GM23338 (cell line): Measurements from ENCODE around the gene FXYD6. TPM values are rescaled to one million over a fixed set of nuclear protein-coding genes. Genes with fewer than 3 reads are reported as not detected.

ENCODE experiments used
- ATAC-seq: fragments of 200-7000 bp; cut with Tn5 transposase; 3 replicates; pipeline ENCODE4 v1.9.1; 2020
- DNase-seq: peaks from one replicate; pipeline ENCODE4 v3.0.0-alpha.2; 2015; ENCODE audit warnings: low spot score
- H2AFZ ChIP-seq: fragments of 200-600 bp; sonication (generic); 2 replicates; pipeline ENCODE4 v1.8.0; 2016; ENCODE audit warnings: antibody characterized with exemption, mild to moderate bottlenecking, moderate library complexity
- H3F3A ChIP-seq: fragments of 200-600 bp; sonication (generic); replicated peaks from 2 replicates; pipeline ENCODE4 v1.8.0; 2017; ENCODE audit warnings: antibody characterized with exemption, mixed run types, low read depth
- H3K27ac ChIP-seq: fragments of 200-600 bp; sonication (generic); 2 replicates; pipeline ENCODE4 v1.6.1; 2016; ENCODE audit warnings: low read depth
- H3K27me3 ChIP-seq: fragments of 200-600 bp; sonication (generic); 2 replicates; pipeline ENCODE4 v1.8.0; 2016; ENCODE audit warnings: mild to moderate bottlenecking, mixed run types, moderate library complexity; ENCODE audit not compliant: insufficient read depth
- H3K36me3 ChIP-seq: fragments of 200-600 bp; sonication (generic); 2 replicates; pipeline ENCODE4 v1.8.0; 2016; ENCODE audit warnings: mild to moderate bottlenecking; ENCODE audit not compliant: insufficient read depth
- H3K4me1 ChIP-seq: fragments of 200-600 bp; sonication (generic); 2 replicates; pipeline ENCODE4 v1.8.0; 2016; ENCODE audit warnings: mild to moderate bottlenecking, moderate library complexity; ENCODE audit not compliant: insufficient read depth
- H3K4me2 ChIP-seq: fragments of 200-600 bp; sonication (generic); 2 replicates; pipeline ENCODE4 v1.7.1; 2017; ENCODE audit warnings: mixed run types
- H3K4me3 ChIP-seq: fragments of 200-600 bp; sonication (generic); 2 replicates; pipeline ENCODE4 v1.6.1; 2016; ENCODE audit warnings: mixed run types
- H3K79me2 ChIP-seq: fragments of 200-600 bp; sonication (generic); replicated peaks from 2 replicates; pipeline ENCODE4 v1.8.0; 2017; ENCODE audit warnings: mild to moderate bottlenecking; ENCODE audit not compliant: insufficient read depth
- H3K9me2 ChIP-seq: fragments of 200-600 bp; sonication (generic); 2 replicates; pipeline ENCODE4 v1.8.0; 2017; ENCODE audit not compliant: insufficient read depth
- H4K20me1 ChIP-seq: fragments of 200-600 bp; sonication (generic); replicated peaks from 2 replicates; pipeline ENCODE4 v1.8.0; 2017; ENCODE audit warnings: mild to moderate bottlenecking; ENCODE audit not compliant: insufficient read depth
- H3K27ac Mint-ChIP-seq: 2 replicates; pipeline ENCODE4 v1.8.0; 2020; ENCODE audit warnings: inconsistent platforms, mild to moderate bottlenecking, moderate library complexity, mixed read lengths
- H3K27me3 Mint-ChIP-seq: 3 replicates; pipeline ENCODE4 v1.8.0; 2022; ENCODE audit warnings: low read depth, mild to moderate bottlenecking, moderate library complexity, mixed read lengths, inconsistent platforms; ENCODE audit not compliant: insufficient read depth, poor library complexity
- H3K36me3 Mint-ChIP-seq: 3 replicates; pipeline ENCODE4 v1.8.0; 2021; ENCODE audit warnings: low read depth, mild to moderate bottlenecking, inconsistent platforms, moderate library complexity, mixed read lengths
- H3K4me1 Mint-ChIP-seq: 3 replicates; pipeline ENCODE4 v1.8.0; 2020; ENCODE audit warnings: mild to moderate bottlenecking, inconsistent platforms, mixed read lengths
- H3K4me3 Mint-ChIP-seq: 3 replicates; pipeline ENCODE4 v1.8.0; 2021; ENCODE audit warnings: moderate library complexity, mild to moderate bottlenecking, inconsistent platforms, mixed read lengths
- H3K9me3 Mint-ChIP-seq: 3 replicates; pipeline ENCODE4 v1.8.0; 2020; ENCODE audit warnings: moderate library complexity, mild to moderate bottlenecking, inconsistent platforms, mixed read lengths
- CREB1 ChIP-seq: fragments of 250-450 bp; sonication (Bioruptor Pico); IDR thresholded peaks from 2 replicates; pipeline ENCODE4 v1.5.0; 2020; ENCODE audit warnings: low read depth, mild to moderate bottlenecking, moderate library complexity
- ETS1 ChIP-seq: IDR thresholded peaks from 2 replicates; pipeline ENCODE4 v1.6.1; 2016; ENCODE audit warnings: antibody characterized with exemption
- EZH2phosphoT487 ChIP-seq: fragments of 200-600 bp; sonication (generic); IDR thresholded peaks from one replicate; pipeline ENCODE4 v1.8.1; 2018; ENCODE audit warnings: antibody characterized with exemption; ENCODE audit not compliant: unreplicated experiment
- JUNB ChIP-seq: IDR thresholded peaks from one replicate; pipeline ENCODE4 v1.6.1; 2016; ENCODE audit warnings: antibody characterized with exemption; ENCODE audit not compliant: unreplicated experiment
- NANOG ChIP-seq: IDR thresholded peaks from 2 replicates; pipeline ENCODE4 v1.6.1; 2016; ENCODE audit warnings: antibody characterized with exemption, borderline replicate concordance
- POLR2AphosphoS5 ChIP-seq: IDR thresholded peaks from 2 replicates; pipeline ENCODE4 v1.6.1; 2016; ENCODE audit warnings: antibody characterized with exemption, low read depth
- REST ChIP-seq: IDR thresholded peaks from one replicate; pipeline ENCODE4 v1.6.1; 2018; ENCODE audit warnings: antibody characterized with exemption; ENCODE audit not compliant: unreplicated experiment
- STAT1 ChIP-seq: IDR thresholded peaks from one replicate; pipeline ENCODE4 v1.6.1; 2016; ENCODE audit warnings: antibody characterized with exemption; ENCODE audit not compliant: unreplicated experiment
- ZNF114 ChIP-seq: fragments of 250-450 bp; sonication (Bioruptor Pico); IDR thresholded peaks from 2 replicates; pipeline ENCODE4 v1.5.0; 2020; ENCODE audit warnings: mild to moderate bottlenecking, moderate library complexity
- ZNF331 ChIP-seq: fragments of 250-450 bp; sonication (Bioruptor Pico); IDR thresholded peaks from 2 replicates; pipeline ENCODE4 v1.5.0; 2020; ENCODE audit warnings: low read depth, mild to moderate bottlenecking, moderate library complexity
- ZNF462 ChIP-seq: fragments of 250-450 bp; sonication (Bioruptor Pico); IDR thresholded peaks from 2 replicates; pipeline ENCODE4 v1.5.0; 2020; ENCODE audit warnings: mild to moderate bottlenecking, moderate library complexity
- polyA plus RNA-seq: library from polyadenylated mRNA; unstranded; fragments of >200 nt; fragmentation: Nextera tagmentation; extraction: Ambion mirVana; gene quantifications from 2 replicates; pipeline ENCODE4 v1.2.1, GENCODE V29; 2016
- total RNA-seq: library from RNA; depleted of rRNA; stranded (reverse); fragments of >200 nt; shearing (Covaris generic); gene quantifications from 2 replicates; pipeline ENCODE4 v1.2.3, GENCODE V29; 2014

Gene FXYD6
- total and polyA plus RNA-seq, 2 experiments from 2014 or later: 26.2 to 30.7 TPM

GRCh38 chr11:117859061-117859460 lies 17.4 kb downstream of the FXYD6 start:
- no peak overlapping the region for H3K27ac Mint-ChIP-seq
- no peak overlapping the region for H3K27ac ChIP-seq
- no peaks in the 10 kb centered on the region for H3K36me3 ChIP-seq
- H2AFZ ChIP-seq: no peak overlapping the region
- H3K9me3 Mint-ChIP-seq: no peaks in the 10 kb centered on the region; the same call in 2 of the 3 replicates
- peaks cover 3% of the 10 kb centered on the region for H3K27me3 Mint-ChIP-seq
- ATAC-seq (no peak), DNase-seq (no peak)
- peaks cover 38% of the 10 kb centered on the region for H3K4me1 Mint-ChIP-seq
- H3K79me2 ChIP-seq: peaks cover 17% of the 10 kb centered on the region
- no peaks in the 10 kb centered on the region for H3K27me3 ChIP-seq
- TF ChIP-seq EZH2phosphoT487 (no peak), NANOG (no peak), JUNB (no peak)
- peaks cover 9% of the 10 kb centered on the region for H4K20me1 ChIP-seq
- H3K4me3 Mint-ChIP-seq: no peak overlapping the region
- no peaks in the 10 kb centered on the region for H3F3A ChIP-seq
- no peak overlapping the region for H3K4me3 ChIP-seq
- H3K4me2 ChIP-seq: no peak overlapping the region
- H3K9me2 ChIP-seq: no peaks in the 10 kb centered on the region
- peaks cover under 1% of the 10 kb centered on the region; the same call in 1 of the 3 replicates for H3K36me3 Mint-ChIP-seq
- peaks cover 18% of the 10 kb centered on the region for H3K4me1 ChIP-seq

GRCh38 chr11:117857734-117858414 lies 18.6 kb downstream of the FXYD6 start:
- H3K9me3 Mint-ChIP-seq: peaks cover 4% of the 10 kb centered on the region; the same call in 1 of the 3 replicates
- H3K4me3 Mint-ChIP-seq: no peak overlapping the region
- Histone ChIP-seq H3K36me3 (no peaks in the 10 kb centered on the region), H3K27me3 (no peaks in the 10 kb centered on the region), H3K79me2 (peaks cover 9% of the 10 kb centered on the region), H3K4me1 (peaks cover 18% of the 10 kb centered on the region), H3K27ac (no peak overlapping the region), H3F3A (no peaks in the 10 kb centered on the region), H4K20me1 (peaks cover 8% of the 10 kb centered on the region), H2AFZ (no peak overlapping the region), H3K4me3 (no peak overlapping the region), H3K9me2 (no peaks in the 10 kb centered on the region), H3K4me2 (no peak overlapping the region)
- ATAC-seq (no peak), DNase-seq (no peak)
- no peak overlapping the region for H3K27ac Mint-ChIP-seq
- H3K27me3 Mint-ChIP-seq: peaks cover 3% of the 10 kb centered on the region
- peaks cover 38% of the 10 kb centered on the region for H3K4me1 Mint-ChIP-seq
- H3K36me3 Mint-ChIP-seq: peaks cover 8% of the 10 kb centered on the region
- TF ChIP-seq ZNF331 (CRISPR knock-in tag) (no peak), POLR2AphosphoS5 (no peak), JUNB (no peak), ZNF114 (CRISPR knock-in tag) (no peak), ETS1 (no peak), CREB1 (CRISPR knock-in tag) (no peak), REST (no peak), STAT1 (no peak), ZNF462 (CRISPR knock-in tag) (no peak)
